Stimulated activated CD4-positive, alpha-beta T cell treated with anti-CD3 and anti-CD28 coated beads, Interleukin-4, amount 100 ng/mL, for 24 hours (primary cell): ENCODE results near the gene NHLRC2.
"Not testable (repeated sequence)": the region's sequence is repeated elsewhere in the genome, so short reads cannot be mapped to it uniquely, and the experiment has no call there.

Source experiments
- DNase-seq: peaks from one replicate; pipeline ENCODE4 v3.0.0-alpha.2; 2020

Gene NHLRC2

GRCh38 chr10:113911839-113912238 lies 57.4 kb downstream of the NHLRC2 start:
- DNase-seq = no peak

GRCh38 chr10:113912582-113912981 lies 58.1 kb downstream of the NHLRC2 start:
- DNase-seq = no peak

GRCh38 chr10:113914956-113915355 lies 60.5 kb downstream of the NHLRC2 start:
- no peak for DNase-seq

- DNase-seq = no peak
These were observed 61.1 kb downstream of the NHLRC2 start for GRCh38 chr10:113915540-113915939.

- DNase-seq = no peak
These were observed 61.6 kb downstream of the NHLRC2 start for GRCh38 chr10:113916053-113916452.

- DNase-seq = no peak
These were observed 63.2 kb downstream of the NHLRC2 start for GRCh38 chr10:113917636-113918035.

GRCh38 chr10:113920114-113920513 lies 65.7 kb downstream of the NHLRC2 start:
- DNase-seq = no peak

GRCh38 chr10:113920875-113921274 lies 66.4 kb downstream of the NHLRC2 start:
- no peak for DNase-seq

GRCh38 chr10:113921561-113922370 lies 67.3 kb downstream of the NHLRC2 start:
- no peak for DNase-seq

GRCh38 chr10:113922787-113923570 lies 68.5 kb downstream of the NHLRC2 start:
- DNase-seq = no peak

GRCh38 chr10:113924186-113924585 lies 69.7 kb downstream of the NHLRC2 start:
- DNase-seq = no peak

GRCh38 chr10:113924664-113925063 lies 70.2 kb downstream of the NHLRC2 start:
- no peak for DNase-seq

GRCh38 chr10:113927440-113927839 lies 73.0 kb downstream of the NHLRC2 start:
- no peak for DNase-seq

GRCh38 chr10:113928830-113929229 lies 74.4 kb downstream of the NHLRC2 start:
- no peak for DNase-seq

GRCh38 chr10:113929522-113929921 lies 75.1 kb downstream of the NHLRC2 start:
- DNase-seq = no peak

- no peak for DNase-seq
These were observed 76.1 kb downstream of the NHLRC2 start for GRCh38 chr10:113930482-113931057.

GRCh38 chr10:113932854-113933253 lies 78.4 kb downstream of the NHLRC2 start:
- no peak for DNase-seq

- DNase-seq = no peak
These were observed 79.6 kb downstream of the NHLRC2 start for GRCh38 chr10:113933894-113934532.

GRCh38 chr10:113937258-113937657 lies 82.8 kb downstream of the NHLRC2 start:
- DNase-seq = no peak

- no peak for DNase-seq
These were observed 83.3 kb downstream of the NHLRC2 start for GRCh38 chr10:113937756-113938155.

- DNase-seq = no peak
These were observed 84.9 kb downstream of the NHLRC2 start for GRCh38 chr10:113939212-113939860.

GRCh38 chr10:113941140-113941539 lies 86.7 kb downstream of the NHLRC2 start:
- DNase-seq = no peak

GRCh38 chr10:113943196-113943595 lies 88.7 kb downstream of the NHLRC2 start:
- DNase-seq = not testable (repeated sequence)
